Endothelial cell of umbilical vein (primary cell): ENCODE measurements around the gene KRTAP10-7. TPM values are rescaled to one million over a fixed set of nuclear protein-coding genes. Genes with fewer than 3 reads are reported as not detected.

Experiments
- BruUV-seq: library from RNA; stranded (reverse); fragments of 400-500 nt; replicated peaks from 2 replicates; lab custom pipeline; 2021; lab: Mats Ljungman, UMichigan
- CTCF ChIA-PET: fragments of 300-600, 350-600 bp; sonication (Branson Sonifier 250); formaldehyde crosslinking; loops from one replicate; lab custom pipeline; 2021; ENCODE audit warnings: antibody characterized with exemption, inconsistent platforms; lab: Charles Lee
- POLR2A ChIA-PET: fragments of 300-600, 350-600 bp; sonication (Branson Sonifier 250); formaldehyde crosslinking; loops from one replicate; lab custom pipeline; 2021; ENCODE audit warnings: antibody characterized with exemption, inconsistent platforms; lab: Charles Lee
- DNase-seq: peaks from one replicate; pipeline ENCODE4 v3.0.0-alpha.2; 2011; ENCODE audit warnings: low read depth, low spot score
- FAIRE-seq: peaks from 2 replicates; lab custom pipeline; 2011; peaks lifted over from hg19 to GRCh38; lab: Jason Lieb, UNC
- H2AFZ ChIP-seq: 2 replicates; pipeline ENCODE4 v1.6.0; 2012; ENCODE audit warnings: low read depth, low read length, control low read depth, inconsistent platforms
- H3K27ac ChIP-seq: 2 replicates; pipeline ENCODE4 v1.5.1; 2011; ENCODE audit warnings: low read depth, mild to moderate bottlenecking, control low read depth, low read length, moderate library complexity; ENCODE audit not compliant: insufficient read depth
- H3K27me3 ChIP-seq, 2 experiments: 2 replicates each; pipeline versions ENCODE4 v1.6.0 to v1.6.1; 2011; ENCODE audit warnings: low read length in 2 of 2, mixed read lengths in 1 of 2; ENCODE audit not compliant: control insufficient read depth in 2 of 2, insufficient read depth in 2 of 2
- H3K36me3 ChIP-seq, 2 experiments: 2 replicates in 1 of 2; 3 replicates in 1 of 2; pipeline ENCODE4 v1.5.1; 2011; ENCODE audit warnings: low read length in 2 of 2, mild to moderate bottlenecking in 1 of 2, moderate library complexity in 1 of 2; ENCODE audit not compliant: control insufficient read depth in 2 of 2, insufficient read depth in 2 of 2; ENCODE audit errors: extremely low read depth in 1 of 2
- H3K4me1 ChIP-seq: 3 replicates; pipeline ENCODE4 v1.5.1; 2011; ENCODE audit warnings: mild to moderate bottlenecking, low read length; ENCODE audit not compliant: control insufficient read depth, insufficient read depth; ENCODE audit errors: extremely low read depth
- H3K4me2 ChIP-seq: 2 replicates; pipeline ENCODE4 v1.6.1; 2011; ENCODE audit warnings: low read length, control low read depth, mixed read lengths; ENCODE audit not compliant: insufficient read depth
- H3K4me3 ChIP-seq, 3 experiments: fragments of 200-600 bp in 1 of 3; sonication (generic), shearing (Covaris generic) in 1 of 3; replicated peaks in 1 of 3; 2 replicates each; pipeline ENCODE4 v1.5.1; 2011 to 2016; ENCODE audit warnings: control low read depth in 3 of 3, low read length in 3 of 3, mild to moderate bottlenecking in 2 of 3, inconsistent platforms in 1 of 3, low read depth in 1 of 3, moderate library complexity in 1 of 3; ENCODE audit not compliant: insufficient read depth in 1 of 3
- H3K79me2 ChIP-seq: 2 replicates; pipeline ENCODE4 v1.6.0; 2012; ENCODE audit warnings: low read length, inconsistent platforms; ENCODE audit not compliant: control insufficient read depth, insufficient read depth
- H3K9ac ChIP-seq: replicated peaks from 2 replicates; pipeline ENCODE3; 2011; ENCODE audit warnings: low read length, control low read depth; ENCODE audit not compliant: insufficient read depth; ENCODE audit errors: extremely low read depth
- H3K9me1 ChIP-seq: replicated peaks from 3 replicates; pipeline ENCODE4 v1.6.0; 2011; ENCODE audit warnings: mild to moderate bottlenecking, low read length; ENCODE audit not compliant: control insufficient read depth, insufficient read depth; ENCODE audit errors: extremely low read depth
- H3K9me3 ChIP-seq: replicated peaks from 2 replicates; pipeline ENCODE4 v1.5.1; 2012; ENCODE audit warnings: low read length, inconsistent platforms; ENCODE audit not compliant: control insufficient read depth, insufficient read depth
- H4K20me1 ChIP-seq: replicated peaks from 2 replicates; pipeline ENCODE3; 2011; ENCODE audit warnings: mild to moderate bottlenecking, low read length; ENCODE audit not compliant: control insufficient read depth, insufficient read depth; ENCODE audit errors: extremely low read depth
- EZH2 ChIP-seq: IDR thresholded peaks from 2 replicates; pipeline ENCODE4 v1.6.1; 2012; ENCODE audit warnings: borderline replicate concordance, low read depth, mild to moderate bottlenecking, moderate library complexity, low read length, inconsistent platforms; ENCODE audit not compliant: severe bottlenecking
- FOS ChIP-seq: IDR thresholded peaks from 2 replicates; pipeline ENCODE4 v1.6.1; 2011; ENCODE audit warnings: mild to moderate bottlenecking, low read length, moderate library complexity, borderline replicate concordance; ENCODE audit not compliant: insufficient read depth
- GATA2 ChIP-seq: IDR thresholded peaks from 2 replicates; pipeline ENCODE4 v1.7.0; 2011; ENCODE audit warnings: low read depth, mild to moderate bottlenecking, moderate library complexity, mixed read lengths, low read length; ENCODE audit not compliant: insufficient read length, insufficient read depth
- JUN ChIP-seq: IDR thresholded peaks from 2 replicates; pipeline ENCODE4 v1.6.1; 2011; ENCODE audit warnings: borderline replicate concordance, low read depth; ENCODE audit not compliant: insufficient read length, insufficient read depth
- MAX ChIP-seq: IDR thresholded peaks from 2 replicates; pipeline ENCODE4 v1.6.1; 2011; ENCODE audit not compliant: insufficient read depth, insufficient read length
- MYC ChIP-seq: IDR thresholded peaks from one replicate; pipeline ENCODE4 v1.6.1; 2011; ENCODE audit warnings: mild to moderate bottlenecking, low read depth, low read length
- POLR2A ChIP-seq: IDR thresholded peaks from 2 replicates; pipeline ENCODE4 v1.6.1; 2012; ENCODE audit warnings: low read depth, mild to moderate bottlenecking, control low read depth, low read length
- POLR2AphosphoS5 ChIP-seq: IDR thresholded peaks from 2 replicates; pipeline ENCODE4 v1.6.1; 2012; ENCODE audit warnings: low read depth, mild to moderate bottlenecking, control low read depth, low read length, moderate library complexity; ENCODE audit not compliant: insufficient read depth
- dilution Hi-C: fragments of 300-500 bp; cut with MboI; formaldehyde crosslinking; loops from one replicate; pipeline ENCODE4 v1.15.0; 2019; ENCODE audit warnings: low sequenced_read_pairs; ENCODE audit not compliant: extremely low pct_ligation_motif_present
- intact Hi-C: fragments of 100-400 bp; cut with micrococcal nuclease; formaldehyde crosslinking; loops from one replicate; pipeline ENCODE4 v1.10.0; 2022
- polyA plus RNA-seq, 4 experiments: library from polyadenylated mRNA; depleted of rRNA in 3 of 4; stranded (reverse) in 3 of 4; unstranded in 1 of 4; fragments of >200 nt; gene quantifications; 2 replicates each; pipeline versions ENCODE4 v1.2.1 to v1.2.3, GENCODE V29; 2011 to 2012; ENCODE audit warnings: missing spikeins in 1 of 4
- total RNA-seq: library from RNA; stranded (reverse); gene quantifications from 2 replicates; pipeline ENCODE4 v1.2.3, GENCODE V29; 2021
- TF ChIP-seq, protein P1 (sequence below), 2 donors: IDR thresholded peaks; 1 replicate in 1 of 2; 2 replicates in 1 of 2; pipeline ENCODE4 v1.5.1; 2011; ENCODE audit warnings: low read length in 2 of 2, mild to moderate bottlenecking in 2 of 2, moderate library complexity in 2 of 2, control low read depth in 1 of 2, inconsistent platforms in 1 of 2, low read depth in 1 of 2; ENCODE audit not compliant: insufficient read depth in 1 of 2; ENCODE audit errors: extremely low read depth in 1 of 2

Gene KRTAP10-7
- total and polyA plus RNA-seq, 2 donors (not counting 3 experiments of a cell fraction or from before 2014, with no cell fraction given): not detected

DNA sequence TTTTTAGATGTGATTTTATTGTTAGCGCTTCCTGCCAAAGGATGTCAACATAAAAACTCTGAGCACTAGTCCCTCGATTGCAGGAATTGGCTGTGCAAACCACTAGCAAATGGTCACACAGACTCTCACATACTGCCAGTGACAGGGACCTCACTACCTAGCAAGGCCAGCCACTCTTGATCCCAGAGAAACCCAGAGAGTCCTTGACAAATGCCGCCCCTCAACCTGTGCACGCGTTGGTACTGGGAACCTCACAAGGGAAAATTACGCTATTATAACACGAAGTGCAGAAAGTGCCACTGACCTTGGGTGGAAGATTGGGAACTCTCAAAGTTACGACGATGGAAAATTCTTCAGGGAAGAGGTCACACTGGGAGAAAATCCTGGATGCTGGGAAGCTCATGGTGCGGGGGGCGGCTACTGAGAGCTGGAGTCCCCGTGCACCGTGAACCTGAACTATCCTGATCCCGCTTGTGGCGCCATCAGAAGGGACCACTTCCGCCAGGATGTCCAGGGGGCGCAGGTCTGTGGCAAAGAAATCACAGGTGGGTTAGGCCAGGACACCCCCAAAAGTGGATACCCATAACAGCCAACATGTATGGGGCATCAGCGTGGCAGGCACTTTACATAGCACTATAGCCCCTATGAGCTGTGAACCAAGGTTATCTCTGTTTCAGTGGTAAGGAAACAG lies 32.8 kb upstream of the KRTAP10-7 start:
- Histone ChIP-seq H3K27me3 (peaks cover 0 to 3% of the 10 kb centered on the region in 2 experiments), H3K36me3 (no peaks in the 10 kb centered on the region), H2AFZ (no peak overlapping the region), H4K20me1 (no peaks in the 10 kb centered on the region), H3K4me2 (no peak overlapping the region), H3K4me1 (no peaks in the 10 kb centered on the region), H3K4me3 (no peak overlapping the region), H3K27ac (no peak overlapping the region), H3K79me2 (no peaks in the 10 kb centered on the region), H3K9me1 (no peaks in the 10 kb centered on the region), H3K9ac (no peak overlapping the region), H3K9me3 (no peaks in the 10 kb centered on the region)
- FAIRE-seq (no peak), DNase-seq (no peak)
- dilution Hi-C loops (no loop called here), intact Hi-C loops (no loop called here)
- CTCF ChIA-PET: interaction anchor here (0.9 kb wide), 1 partner anchor 225 kb away, joined by 3 read pairs; no protein-coding TSS in a partner anchor
- TF ChIP-seq JUN (no peak), GATA2 (no peak), FOS (no peak), EZH2 (no peak), MAX (no peak), POLR2A (no peak), POLR2AphosphoS5 (no peak), MYC (no peak)
- TF ChIP-seq, protein P1, sequence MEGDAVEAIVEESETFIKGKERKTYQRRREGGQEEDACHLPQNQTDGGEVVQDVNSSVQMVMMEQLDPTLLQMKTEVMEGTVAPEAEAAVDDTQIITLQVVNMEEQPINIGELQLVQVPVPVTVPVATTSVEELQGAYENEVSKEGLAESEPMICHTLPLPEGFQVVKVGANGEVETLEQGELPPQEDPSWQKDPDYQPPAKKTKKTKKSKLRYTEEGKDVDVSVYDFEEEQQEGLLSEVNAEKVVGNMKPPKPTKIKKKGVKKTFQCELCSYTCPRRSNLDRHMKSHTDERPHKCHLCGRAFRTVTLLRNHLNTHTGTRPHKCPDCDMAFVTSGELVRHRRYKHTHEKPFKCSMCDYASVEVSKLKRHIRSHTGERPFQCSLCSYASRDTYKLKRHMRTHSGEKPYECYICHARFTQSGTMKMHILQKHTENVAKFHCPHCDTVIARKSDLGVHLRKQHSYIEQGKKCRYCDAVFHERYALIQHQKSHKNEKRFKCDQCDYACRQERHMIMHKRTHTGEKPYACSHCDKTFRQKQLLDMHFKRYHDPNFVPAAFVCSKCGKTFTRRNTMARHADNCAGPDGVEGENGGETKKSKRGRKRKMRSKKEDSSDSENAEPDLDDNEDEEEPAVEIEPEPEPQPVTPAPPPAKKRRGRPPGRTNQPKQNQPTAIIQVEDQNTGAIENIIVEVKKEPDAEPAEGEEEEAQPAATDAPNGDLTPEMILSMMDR (IDR thresholded peaks at IDR 0.05; ENCODE audit: extremely low read depth in 1 of 2, insufficient read depth in 1 of 2, low read depth in 1 of 2, low read length in 2 of 2): no peak
- POLR2A ChIA-PET: no interaction called here
- BruUV-seq: no TSS peak
